ENCODE results near the gene KLHL18. TPM values are rescaled to one million over a fixed set of nuclear protein-coding genes. Genes with fewer than 3 reads are reported as not detected.

The KLHL18 gene
- total and polyA plus RNA-seq, 3 donors from 2014 or later, result 17.6 to 26.2 (median 24.7) TPM

DNA sequence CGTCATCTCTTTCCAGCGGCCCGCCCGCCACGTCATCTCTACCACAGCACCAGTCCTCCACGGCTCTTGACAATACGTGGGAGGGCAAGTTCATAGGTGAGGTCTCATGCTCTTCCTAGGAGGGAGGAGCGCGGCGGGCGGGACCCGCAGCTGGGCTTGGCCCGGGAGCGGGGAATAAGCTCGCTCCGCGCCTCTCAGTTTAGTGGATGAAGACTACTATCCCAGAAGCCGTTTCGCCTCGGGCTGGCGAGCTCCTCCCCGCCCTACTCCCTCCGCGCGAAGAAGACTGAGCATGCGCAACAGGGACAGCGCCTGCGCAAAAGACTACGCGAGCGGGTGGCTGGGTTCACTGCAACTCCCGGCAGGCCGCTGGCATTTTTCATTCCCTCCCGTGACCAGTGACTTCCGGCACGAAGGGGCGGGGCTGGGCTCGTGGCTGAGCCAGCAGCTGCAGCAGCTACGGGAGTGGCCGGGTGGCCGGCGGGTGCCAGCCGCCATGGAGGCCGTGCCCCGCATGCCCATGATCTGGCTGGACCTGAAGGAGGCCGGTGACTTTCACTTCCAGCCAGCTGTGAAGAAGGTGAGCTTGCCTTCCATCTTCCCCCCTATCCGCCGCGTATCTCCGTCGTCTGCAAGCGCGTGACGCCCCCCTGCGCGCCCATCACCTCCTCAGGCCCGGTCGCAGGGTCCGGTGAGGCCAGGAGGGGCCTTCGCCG is 98.0 kb downstream of the KLHL18 start, which contains the start of gene PTPN23:
Gene PTPN23 (plus strand): TSS at position 421 of the 716 bp plus-strand sequence. CDS start 76 bp downstream, at position 497.
- Histone ChIP-seq H3K27ac (peak within 1 kb of the TSS; percentile 85 to 94), H3K27me3 (no peaks in the 10 kb centered on the region), H3K4me3 (peak within 1 kb of the TSS; percentile 89 to 93), H3K36me3 (ENCODE audit: low read depth, missing control alignments) (no peaks in the 10 kb centered on the region), H3K9me3 (no peaks in the 10 kb centered on the region), H3K4me1 (peaks cover 16% of the 10 kb centered on the region)
- 0 to 1% methylated on average over 24 to 48 of the region's 61 CpGs for WGBS, 2 donors
- DNase-seq, result peak; percentile 97
- no peak for TF ChIP-seq CTCF (IDR thresholded peaks at IDR 0.05)
- peak; percentile 19 for TF ChIP-seq POLR2A (IDR thresholded peaks at IDR 0.05)
- intact Hi-C loops (cut with DNase I; ENCODE audit: low total_unique reads), result no loop called here

DNA sequence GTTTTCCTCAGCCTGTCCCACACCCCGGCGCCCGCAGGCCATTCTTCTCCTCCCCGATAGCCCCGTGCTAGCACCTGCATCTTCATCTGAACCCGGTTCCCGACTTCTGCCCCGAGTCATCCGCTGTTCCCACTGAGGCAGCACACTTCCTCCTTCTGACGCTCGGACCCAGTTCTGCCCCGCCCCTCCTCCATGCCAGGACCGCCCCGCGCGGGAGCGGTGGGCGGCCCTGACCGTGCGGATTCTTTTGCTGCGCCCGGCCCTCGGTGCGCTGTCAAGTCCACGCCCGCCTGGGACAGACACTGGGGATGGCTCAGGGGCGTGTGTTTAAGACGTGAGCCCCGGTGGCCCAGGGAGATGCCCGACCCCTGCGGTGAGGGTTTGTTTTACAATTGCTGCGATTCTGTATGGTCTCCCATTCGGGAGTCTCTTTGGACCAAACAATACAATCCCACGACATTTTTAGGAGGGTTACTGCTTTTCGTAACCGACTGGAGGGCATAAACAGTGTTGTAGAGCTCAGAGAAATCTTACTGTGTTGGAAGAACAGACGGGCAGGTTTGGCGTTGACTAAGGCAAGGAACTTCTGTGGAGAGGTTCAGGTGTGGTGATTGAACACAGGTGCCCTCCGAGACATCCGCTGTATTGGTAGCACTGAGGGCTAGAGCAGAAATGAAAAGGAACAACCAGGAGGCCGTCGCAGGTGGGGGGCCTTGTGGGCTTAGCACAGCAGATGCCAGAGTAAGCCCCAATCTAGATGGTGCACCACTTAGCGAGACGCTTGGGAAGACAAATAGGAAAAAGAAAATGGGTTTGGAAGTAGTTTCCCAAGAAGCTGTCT is 98.8 kb downstream of the KLHL18 start:
- peak; percentile 91 for DNase-seq
- H3K9me3 ChIP-seq, result no peaks in the 10 kb centered on the region
- H3K4me3 ChIP-seq, result peak overlapping the region; percentile 89 to 93
- H3K4me1 ChIP-seq, result peaks cover 16% of the 10 kb centered on the region
- 3 to 4% methylated on average over 44 of the region's 44 CpGs for WGBS, 2 donors
- intact Hi-C loops (cut with DNase I; ENCODE audit: low total_unique reads), result no loop called here
- H3K27ac ChIP-seq, result peak overlapping the region; percentile 85 to 94
- H3K36me3 ChIP-seq (ENCODE audit: low read depth, missing control alignments), result no peaks in the 10 kb centered on the region
- no peaks in the 10 kb centered on the region for H3K27me3 ChIP-seq
- TF ChIP-seq POLR2A (IDR thresholded peaks at IDR 0.05) (no peak), CTCF (IDR thresholded peaks at IDR 0.05) (no peak)

DNA sequence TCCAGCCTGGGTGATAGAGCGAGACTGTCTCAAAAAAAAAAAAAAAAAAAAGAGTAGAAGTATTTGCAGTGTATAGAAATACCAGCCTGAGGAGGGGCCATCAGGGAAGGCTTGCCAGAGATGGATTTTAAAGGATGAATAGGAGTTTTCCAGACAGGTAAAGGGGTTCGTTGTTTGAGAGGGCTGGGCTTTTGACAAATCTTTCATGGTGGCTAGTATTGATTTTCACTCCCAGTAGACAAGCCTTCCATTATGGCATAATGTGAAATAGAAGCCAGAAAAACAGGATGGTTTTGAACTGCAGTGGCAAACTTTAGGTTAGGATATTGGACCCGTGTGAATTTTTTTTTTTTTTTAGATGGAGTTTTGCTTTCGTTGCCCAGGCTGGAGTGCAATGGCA is 101.7 kb downstream of the KLHL18 start:
- intact Hi-C loops (cut with DNase I; ENCODE audit: low total_unique reads), result no loop called here
- 88 to 94% methylated on average over 4 of the region's 4 CpGs for WGBS, 2 donors
- H3K36me3 ChIP-seq (ENCODE audit: low read depth, missing control alignments), result no peaks in the 10 kb centered on the region
- H3K4me3 ChIP-seq, result no peak overlapping the region
- DNase-seq, result no peak
- H3K4me1 ChIP-seq, result peaks cover 13% of the 10 kb centered on the region
- no peak overlapping the region for H3K27ac ChIP-seq
- TF ChIP-seq CTCF (IDR thresholded peaks at IDR 0.05), result no peak
- no peaks in the 10 kb centered on the region for H3K9me3 ChIP-seq
- no peaks in the 10 kb centered on the region for H3K27me3 ChIP-seq

- peaks cover 8% of the 10 kb centered on the region for H3K4me1 ChIP-seq
- no peak overlapping the region for H3K4me3 ChIP-seq
- 91% methylated on average over 4 of the region's 4 CpGs for WGBS, 2 donors
- no peaks in the 10 kb centered on the region for H3K9me3 ChIP-seq
- intact Hi-C loops (cut with DNase I; ENCODE audit: low total_unique reads), result no loop called here
- TF ChIP-seq CTCF (IDR thresholded peaks at IDR 0.05) (no peak), POLR2A (IDR thresholded peaks at IDR 0.05) (no peak)
- H3K27ac ChIP-seq, result no peak overlapping the region
- no peaks in the 10 kb centered on the region for H3K27me3 ChIP-seq
- no peak for DNase-seq
- no peaks in the 10 kb centered on the region for H3K36me3 ChIP-seq (ENCODE audit: low read depth, missing control alignments)
Measured at GRCh38 chr3:47385007-47385406, 102.3 kb downstream of the KLHL18 start.
